ENCODE results near the gene SUGP2.

The SUGP2 gene

GRCh38 chr19:19063183-19064097 is 30.1 kb upstream of the SUGP2 start, which contains the start of gene SLC25A42:
SLC25A42 (plus strand) TSS chr19:19063994; CDS start chr19:19096125, 32,131 bp downstream.
- TF ChIP-seq CTCF (IDR thresholded peaks at IDR 0.05), result no peak

DNA sequence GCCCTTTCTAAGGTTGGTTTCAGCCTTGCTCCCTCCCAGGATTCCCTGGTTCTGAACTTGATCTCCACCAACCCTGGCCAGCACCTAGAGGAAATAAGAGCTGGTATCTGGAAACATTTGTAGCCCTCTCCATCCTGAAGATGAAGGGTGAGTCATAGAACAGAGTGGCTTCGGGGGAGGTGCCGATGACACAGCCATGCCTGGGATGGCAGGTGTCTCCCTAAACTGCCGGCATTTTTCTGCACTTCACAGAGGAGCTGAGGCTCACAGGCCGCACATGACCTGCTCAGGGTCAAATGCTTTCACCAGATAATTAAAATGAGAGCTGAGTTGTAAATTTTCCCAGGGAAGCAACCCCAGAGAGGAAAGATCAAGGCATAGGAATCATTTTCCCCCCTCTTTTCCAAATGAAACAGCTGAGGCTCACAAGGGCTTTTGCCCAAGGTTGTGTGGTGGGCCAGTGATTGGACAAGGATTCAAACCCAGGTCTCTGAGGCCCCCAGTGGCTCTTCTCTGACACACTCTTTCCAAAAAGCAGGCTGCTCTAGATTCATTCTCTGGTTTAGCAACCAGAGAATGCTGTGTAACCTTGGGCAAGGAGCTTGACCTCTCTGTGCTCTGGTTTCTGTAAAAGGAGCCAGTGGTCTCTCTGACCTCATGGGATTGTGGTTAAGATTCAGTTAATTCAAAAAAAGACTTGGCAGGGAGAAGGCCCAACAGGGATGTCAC is 29.3 kb upstream of the SUGP2 start:
- no peak for TF ChIP-seq CTCF (IDR thresholded peaks at IDR 0.05)

GRCh38 chr19:19061506-19061905 is 28.2 kb upstream of the SUGP2 start:
- no peak for TF ChIP-seq CTCF (IDR thresholded peaks at IDR 0.05)

GRCh38 chr19:19059837-19060611 is 26.7 kb upstream of the SUGP2 start:
- TF ChIP-seq CTCF (IDR thresholded peaks at IDR 0.05), result no peak

DNA sequence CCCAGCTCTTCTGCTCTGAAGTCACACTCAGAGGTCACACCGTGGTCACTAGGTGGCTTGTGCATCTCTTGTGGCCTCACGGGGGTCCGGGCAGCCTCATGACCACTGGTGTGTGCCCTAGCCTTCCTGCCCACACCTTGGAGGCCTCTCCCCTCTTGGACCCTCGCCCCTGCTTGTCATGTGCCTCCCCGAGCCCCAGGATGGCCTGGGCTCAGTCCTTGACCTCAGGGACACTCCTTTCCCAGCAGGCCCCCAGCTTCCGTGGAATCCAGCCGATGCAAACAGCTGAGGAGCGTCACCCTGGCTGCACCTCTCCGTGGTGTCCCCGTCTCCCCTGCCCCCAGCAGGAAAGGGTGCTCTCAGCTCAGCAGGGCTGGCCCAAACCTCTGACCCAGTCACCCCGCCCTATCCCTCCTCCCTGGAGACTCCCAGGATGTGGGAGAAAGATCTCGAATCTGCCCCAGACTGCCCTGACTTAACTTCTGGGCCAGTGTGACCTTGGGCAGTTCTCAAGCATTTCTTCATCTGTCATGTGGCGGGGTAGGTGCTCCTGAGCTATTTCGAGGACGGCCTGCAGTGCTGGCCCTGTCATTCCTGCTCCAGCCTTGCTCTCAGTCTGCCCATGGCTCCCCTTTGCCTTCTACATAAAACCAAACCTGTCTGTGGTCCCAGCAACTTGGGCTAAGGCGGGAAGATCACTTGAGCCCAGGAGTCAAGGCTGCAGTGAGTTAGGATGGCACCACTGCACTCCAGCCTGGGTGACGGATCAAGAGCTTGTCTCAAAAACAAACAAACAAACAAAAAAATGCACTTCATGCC is 25.9 kb upstream of the SUGP2 start:
- TF ChIP-seq CTCF (IDR thresholded peaks at IDR 0.05), result no peak

GRCh38 chr19:19057720-19058119 is 24.4 kb upstream of the SUGP2 start:
- no peak for TF ChIP-seq CTCF (IDR thresholded peaks at IDR 0.05)

Measured in LNCAP (cell line).